Peyer's patch (tissue), 4 donors: Measurements from ENCODE around the gene PPP1R16B. TPM values are rescaled to one million over a fixed set of nuclear protein-coding genes. Genes with fewer than 3 reads are reported as not detected.

Source experiments
- DNase-seq, 3 donors: peaks; one replicate each; pipeline ENCODE4 v3.0.0-alpha.2; 2017 to 2019
- H3K27ac ChIP-seq, 4 donors: fragments of 200-600 bp; sonication (generic); one replicate each; pipeline ENCODE4 v1.5.1; 2016 to 2019
- H3K27me3 ChIP-seq, 2 donors: fragments of 200-600 bp; sonication (generic); one replicate each; pipeline ENCODE4 v1.5.1; 2019
- H3K36me3 ChIP-seq, 3 donors: fragments of 200-600 bp; sonication (generic); one replicate each; pipeline ENCODE4 v1.5.1; 2016 to 2019
- H3K4me1 ChIP-seq, 4 donors: fragments of 200-600 bp; sonication (generic); one replicate each; pipeline ENCODE4 v1.5.1; 2016 to 2019
- H3K4me3 ChIP-seq, 4 donors: fragments of 200-600 bp; sonication (generic); 1 replicate in 3 of 4; 2 replicates in 1 of 4; pipeline ENCODE4 v1.5.1; 2016 to 2019; ENCODE audit warnings: mild to moderate bottlenecking in 1 of 4
- H3K9me3 ChIP-seq, 4 donors: fragments of 200-600 bp; sonication (generic); one replicate each; pipeline ENCODE4 v1.5.1; 2016 to 2019; ENCODE audit warnings: mild to moderate bottlenecking in 1 of 4
- POLR2A ChIP-seq, 2 donors: fragments of 450-650 bp; IDR thresholded peaks; one replicate each; pipeline ENCODE4 v1.5.1; 2017; ENCODE audit warnings: antibody characterized with exemption in 2 of 2, mild to moderate bottlenecking in 2 of 2, moderate library complexity in 2 of 2
- small RNA-seq, 2 donors: library from RNA; depleted of rRNA; stranded (forward); fragments of <200 nt; gene quantifications; one replicate each; pipeline ENCODE3, GENCODE V24; 2016
- total RNA-seq, 4 donors: library from RNA; depleted of rRNA; stranded (reverse); fragments of >200 nt; gene quantifications; one replicate each; pipeline ENCODE4 v1.1.0, GENCODE V29; 2016
- TF ChIP-seq, protein P1 (sequence below), 6 experiments: fragments of 450-650 bp in 4 of 6; fragments of 200-600 bp in 2 of 6; sonication (generic) in 1 of 6; IDR thresholded peaks; one replicate each; pipeline ENCODE4 v1.5.1; 2017 to 2019; ENCODE audit warnings: antibody characterized with exemption in 6 of 6, mild to moderate bottlenecking in 3 of 6, moderate library complexity in 1 of 6

The PPP1R16B gene
- total RNA-seq, 4 donors from 2014 or later, result 3.2 to 41.3 (median 7.2) TPM

DNA sequence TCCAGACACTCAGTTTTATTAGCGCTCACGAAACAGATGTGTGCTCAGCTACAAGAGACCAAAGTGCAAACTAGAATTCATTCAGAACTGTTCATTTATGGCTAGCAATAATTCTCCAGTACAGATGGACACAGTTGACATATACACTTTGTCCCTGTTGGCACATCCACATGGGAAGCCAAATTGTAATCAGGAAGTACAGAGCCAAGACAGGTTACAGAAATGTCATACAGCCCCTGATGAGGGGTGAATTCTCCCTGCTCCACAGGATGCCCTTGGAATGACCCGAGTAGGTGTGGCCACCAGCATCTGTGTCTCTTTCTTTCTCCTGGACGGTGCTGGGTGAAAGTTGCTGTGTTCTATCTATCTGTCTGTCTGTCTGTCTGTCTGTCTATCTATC, 164.2 kb downstream of the PPP1R16B start:
- H3K9me3 ChIP-seq, result no peaks in the 10 kb centered on the region
- no peaks in the 10 kb centered on the region for H3K27me3 ChIP-seq
- DNase-seq, result peak in 2 of 3 donors; percentile 59 to 60
- H3K36me3 ChIP-seq, result peaks cover 0 to 23% (median 0%) of the 10 kb centered on the region in 3 donors
- H3K4me1 ChIP-seq, result peaks cover 0 to 16% (median 0%) of the 10 kb centered on the region in 4 donors
- TF ChIP-seq, protein P1, sequence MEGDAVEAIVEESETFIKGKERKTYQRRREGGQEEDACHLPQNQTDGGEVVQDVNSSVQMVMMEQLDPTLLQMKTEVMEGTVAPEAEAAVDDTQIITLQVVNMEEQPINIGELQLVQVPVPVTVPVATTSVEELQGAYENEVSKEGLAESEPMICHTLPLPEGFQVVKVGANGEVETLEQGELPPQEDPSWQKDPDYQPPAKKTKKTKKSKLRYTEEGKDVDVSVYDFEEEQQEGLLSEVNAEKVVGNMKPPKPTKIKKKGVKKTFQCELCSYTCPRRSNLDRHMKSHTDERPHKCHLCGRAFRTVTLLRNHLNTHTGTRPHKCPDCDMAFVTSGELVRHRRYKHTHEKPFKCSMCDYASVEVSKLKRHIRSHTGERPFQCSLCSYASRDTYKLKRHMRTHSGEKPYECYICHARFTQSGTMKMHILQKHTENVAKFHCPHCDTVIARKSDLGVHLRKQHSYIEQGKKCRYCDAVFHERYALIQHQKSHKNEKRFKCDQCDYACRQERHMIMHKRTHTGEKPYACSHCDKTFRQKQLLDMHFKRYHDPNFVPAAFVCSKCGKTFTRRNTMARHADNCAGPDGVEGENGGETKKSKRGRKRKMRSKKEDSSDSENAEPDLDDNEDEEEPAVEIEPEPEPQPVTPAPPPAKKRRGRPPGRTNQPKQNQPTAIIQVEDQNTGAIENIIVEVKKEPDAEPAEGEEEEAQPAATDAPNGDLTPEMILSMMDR (IDR thresholded peaks at IDR 0.05), result no peak
- TF ChIP-seq POLR2A (IDR thresholded peaks at IDR 0.05), result no peak
- H3K27ac ChIP-seq, result peak overlapping the region in 3 of 4 donors; percentile 29 to 82 (median 77)
- H3K4me3 ChIP-seq, result no peak overlapping the region

DNA sequence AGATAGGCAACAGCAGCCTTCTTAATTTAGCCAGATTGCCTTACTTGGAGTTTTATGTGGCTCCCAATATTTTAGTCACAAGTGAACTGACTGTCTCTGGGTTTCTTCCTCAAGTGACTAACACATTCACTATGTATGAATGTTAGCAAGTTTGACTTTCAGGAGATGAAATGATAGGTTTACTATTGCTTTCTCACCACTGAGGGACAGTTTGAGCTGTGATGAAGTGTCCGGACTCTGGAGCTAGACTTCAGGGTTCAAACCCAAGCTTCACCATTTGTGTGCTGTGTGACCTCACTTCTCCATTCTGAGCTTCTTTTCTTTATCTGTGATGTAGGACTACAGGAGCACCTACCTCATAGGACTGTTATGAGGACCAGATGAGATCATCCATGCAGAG, 164.8 kb downstream of the PPP1R16B start:
- no peak for DNase-seq
- H3K27ac ChIP-seq, result peak overlapping the region in 3 of 4 donors; percentile 29 to 82 (median 77)
- TF ChIP-seq, protein P1 (IDR thresholded peaks at IDR 0.05), result no peak
- no peak for TF ChIP-seq POLR2A (IDR thresholded peaks at IDR 0.05)

More for the DNA sequence above, 164.8 kb downstream of the PPP1R16B start:
- Histone ChIP-seq H3K4me1 (peaks cover 0 to 16% (median 0%) of the 10 kb centered on the region in 4 donors), H3K27me3 (no peaks in the 10 kb centered on the region), H3K9me3 (no peaks in the 10 kb centered on the region), H3K36me3 (peaks cover 0 to 23% (median 0%) of the 10 kb centered on the region in 3 donors), H3K4me3 (no peak overlapping the region)

Small RNA genes lying within 50 kb of the gene (small RNA-seq; reads per million reads assigned to genes)
- 0 reads per million in 2 donors for gene AL023803.1

Other genes starting within 250 kb of the PPP1R16B start
- gene ADIG, start 224.5 kb upstream of the PPP1R16B start, total RNA-seq, result not detected
- gene ARHGAP40, start 203.9 kb upstream of the PPP1R16B start, total RNA-seq, result not detected
- not detected for gene SLC32A1, start 81.2 kb upstream of the PPP1R16B start, total RNA-seq
- 10 to 100 TPM in 2 of 4 donors, 1 to 10 TPM in 2; 5.1 to 32.2 (median 11.0) TPM for gene ACTR5, start 57.2 kb upstream of the PPP1R16B start, total RNA-seq
- 10 to 100 TPM in 1 of 4 donors, 1 to 10 TPM in 3; 6.3 to 13.5 (median 7.8) TPM for gene FAM83D, start 120.7 kb downstream of the PPP1R16B start, total RNA-seq
- gene DHX35, start 156.6 kb downstream of the PPP1R16B start, total RNA-seq, result 10 to 100 TPM; 14.0 to 32.4 (median 18.1) TPM